ENCODE measurements around the gene ZNF335. TPM values are rescaled to one million over a fixed set of nuclear protein-coding genes. Genes with fewer than 3 reads are reported as not detected.

The ZNF335 gene
- total and polyA plus RNA-seq, 2 of the 13 experiments (the other 11 are each of a cell fraction or from before 2014, with no cell fraction given), result 9.7 to 13.7 TPM

DNA sequence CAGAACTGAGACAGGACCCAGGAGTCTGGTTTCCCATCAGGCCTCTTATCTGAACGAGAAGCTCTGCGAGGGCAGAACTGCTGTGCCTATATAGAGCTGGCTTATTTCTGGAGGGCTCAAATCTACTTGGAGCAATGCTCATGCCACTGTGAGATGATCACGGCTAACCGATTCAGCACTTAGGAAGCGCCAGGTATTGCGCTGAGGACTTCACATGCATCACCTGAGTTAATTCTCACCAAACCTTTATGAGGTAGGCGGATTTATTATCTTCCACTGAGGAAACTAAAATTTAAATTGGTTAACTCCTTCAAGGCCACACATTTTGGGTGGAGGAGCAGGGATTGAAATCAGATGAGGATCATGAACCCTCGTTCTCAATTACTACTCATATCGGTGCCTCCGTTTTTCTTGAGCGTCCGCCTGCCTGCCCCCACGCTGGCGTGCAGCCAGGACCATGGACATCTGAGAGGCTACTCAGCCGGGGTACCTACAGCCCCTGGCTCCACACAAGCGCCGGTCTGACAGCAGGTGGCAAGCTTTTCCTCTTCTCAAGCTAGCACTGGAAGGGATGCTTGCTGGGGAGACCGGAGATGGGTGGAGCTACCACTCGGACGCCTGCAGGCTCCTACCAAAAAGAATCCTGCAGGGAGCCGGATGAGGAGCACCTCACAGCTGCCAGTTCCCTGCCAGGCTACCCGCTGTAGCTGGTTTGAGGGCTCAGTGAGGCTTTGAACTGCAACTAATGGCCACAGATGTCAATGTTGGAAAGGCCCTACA lies 38.5 kb downstream of the ZNF335 start (continued):
- TF ChIP-seq, protein P1, sequence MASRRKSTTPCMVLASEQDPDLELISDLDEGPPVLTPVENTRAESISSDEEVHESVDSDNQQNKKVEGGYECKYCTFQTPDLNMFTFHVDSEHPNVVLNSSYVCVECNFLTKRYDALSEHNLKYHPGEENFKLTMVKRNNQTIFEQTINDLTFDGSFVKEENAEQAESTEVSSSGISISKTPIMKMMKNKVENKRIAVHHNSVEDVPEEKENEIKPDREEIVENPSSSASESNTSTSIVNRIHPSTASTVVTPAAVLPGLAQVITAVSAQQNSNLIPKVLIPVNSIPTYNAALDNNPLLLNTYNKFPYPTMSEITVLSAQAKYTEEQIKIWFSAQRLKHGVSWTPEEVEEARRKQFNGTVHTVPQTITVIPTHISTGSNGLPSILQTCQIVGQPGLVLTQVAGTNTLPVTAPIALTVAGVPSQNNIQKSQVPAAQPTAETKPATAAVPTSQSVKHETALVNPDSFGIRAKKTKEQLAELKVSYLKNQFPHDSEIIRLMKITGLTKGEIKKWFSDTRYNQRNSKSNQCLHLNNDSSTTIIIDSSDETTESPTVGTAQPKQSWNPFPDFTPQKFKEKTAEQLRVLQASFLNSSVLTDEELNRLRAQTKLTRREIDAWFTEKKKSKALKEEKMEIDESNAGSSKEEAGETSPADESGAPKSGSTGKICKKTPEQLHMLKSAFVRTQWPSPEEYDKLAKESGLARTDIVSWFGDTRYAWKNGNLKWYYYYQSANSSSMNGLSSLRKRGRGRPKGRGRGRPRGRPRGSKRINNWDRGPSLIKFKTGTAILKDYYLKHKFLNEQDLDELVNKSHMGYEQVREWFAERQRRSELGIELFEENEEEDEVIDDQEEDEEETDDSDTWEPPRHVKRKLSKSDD (CRISPR knock-in tag; IDR thresholded peaks at IDR 0.05; ENCODE audit: low read depth), result no peak; the same call in none of the 2 replicates
- no peak for TF ChIP-seq TRIM24 (CRISPR knock-in tag; IDR thresholded peaks at IDR 0.05)
- TF ChIP-seq NFE2L1 (CRISPR knock-in tag; IDR thresholded peaks at IDR 0.05; ENCODE audit: borderline replicate concordance), result no peak
- TF ChIP-seq, protein P2, sequence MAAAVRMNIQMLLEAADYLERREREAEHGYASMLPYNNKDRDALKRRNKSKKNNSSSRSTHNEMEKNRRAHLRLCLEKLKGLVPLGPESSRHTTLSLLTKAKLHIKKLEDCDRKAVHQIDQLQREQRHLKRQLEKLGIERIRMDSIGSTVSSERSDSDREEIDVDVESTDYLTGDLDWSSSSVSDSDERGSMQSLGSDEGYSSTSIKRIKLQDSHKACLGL (CRISPR knock-in tag; IDR thresholded peaks at IDR 0.05), result no peak
- TF ChIP-seq IKZF4 (CRISPR knock-in tag; IDR thresholded peaks at IDR 0.05; ENCODE audit: borderline replicate concordance, low read depth, not compliant biosample characterization), result no peak
- TF ChIP-seq, protein P3, sequence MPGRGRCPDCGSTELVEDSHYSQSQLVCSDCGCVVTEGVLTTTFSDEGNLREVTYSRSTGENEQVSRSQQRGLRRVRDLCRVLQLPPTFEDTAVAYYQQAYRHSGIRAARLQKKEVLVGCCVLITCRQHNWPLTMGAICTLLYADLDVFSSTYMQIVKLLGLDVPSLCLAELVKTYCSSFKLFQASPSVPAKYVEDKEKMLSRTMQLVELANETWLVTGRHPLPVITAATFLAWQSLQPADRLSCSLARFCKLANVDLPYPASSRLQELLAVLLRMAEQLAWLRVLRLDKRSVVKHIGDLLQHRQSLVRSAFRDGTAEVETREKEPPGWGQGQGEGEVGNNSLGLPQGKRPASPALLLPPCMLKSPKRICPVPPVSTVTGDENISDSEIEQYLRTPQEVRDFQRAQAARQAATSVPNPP (CRISPR knock-in tag; IDR thresholded peaks at IDR 0.05), result no peak
- no peak for TF ChIP-seq SMAD9 (CRISPR knock-in tag; IDR thresholded peaks at IDR 0.05)
- 0 out of 2 replicates have a peak, but pooled peaks have one; percentile 8 for TF ChIP-seq ZNF572 (CRISPR knock-in tag; IDR thresholded peaks at IDR 0.05)
- no peak for TF ChIP-seq JARID2 (CRISPR knock-in tag; IDR thresholded peaks at IDR 0.05; ENCODE audit: insufficient replicate concordance)
- TF ChIP-seq, protein P4, sequence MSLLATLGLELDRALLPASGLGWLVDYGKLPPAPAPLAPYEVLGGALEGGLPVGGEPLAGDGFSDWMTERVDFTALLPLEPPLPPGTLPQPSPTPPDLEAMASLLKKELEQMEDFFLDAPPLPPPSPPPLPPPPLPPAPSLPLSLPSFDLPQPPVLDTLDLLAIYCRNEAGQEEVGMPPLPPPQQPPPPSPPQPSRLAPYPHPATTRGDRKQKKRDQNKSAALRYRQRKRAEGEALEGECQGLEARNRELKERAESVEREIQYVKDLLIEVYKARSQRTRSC (CRISPR knock-in tag; IDR thresholded peaks at IDR 0.05; ENCODE audit: low read depth), result no peak
- TF ChIP-seq, protein P5, sequence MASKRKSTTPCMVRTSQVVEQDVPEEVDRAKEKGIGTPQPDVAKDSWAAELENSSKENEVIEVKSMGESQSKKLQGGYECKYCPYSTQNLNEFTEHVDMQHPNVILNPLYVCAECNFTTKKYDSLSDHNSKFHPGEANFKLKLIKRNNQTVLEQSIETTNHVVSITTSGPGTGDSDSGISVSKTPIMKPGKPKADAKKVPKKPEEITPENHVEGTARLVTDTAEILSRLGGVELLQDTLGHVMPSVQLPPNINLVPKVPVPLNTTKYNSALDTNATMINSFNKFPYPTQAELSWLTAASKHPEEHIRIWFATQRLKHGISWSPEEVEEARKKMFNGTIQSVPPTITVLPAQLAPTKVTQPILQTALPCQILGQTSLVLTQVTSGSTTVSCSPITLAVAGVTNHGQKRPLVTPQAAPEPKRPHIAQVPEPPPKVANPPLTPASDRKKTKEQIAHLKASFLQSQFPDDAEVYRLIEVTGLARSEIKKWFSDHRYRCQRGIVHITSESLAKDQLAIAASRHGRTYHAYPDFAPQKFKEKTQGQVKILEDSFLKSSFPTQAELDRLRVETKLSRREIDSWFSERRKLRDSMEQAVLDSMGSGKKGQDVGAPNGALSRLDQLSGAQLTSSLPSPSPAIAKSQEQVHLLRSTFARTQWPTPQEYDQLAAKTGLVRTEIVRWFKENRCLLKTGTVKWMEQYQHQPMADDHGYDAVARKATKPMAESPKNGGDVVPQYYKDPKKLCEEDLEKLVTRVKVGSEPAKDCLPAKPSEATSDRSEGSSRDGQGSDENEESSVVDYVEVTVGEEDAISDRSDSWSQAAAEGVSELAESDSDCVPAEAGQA (IDR thresholded peaks at IDR 0.05; ENCODE audit: low read depth), result peak; percentile 29; the same call in 1 of the 2 replicates
- TF ChIP-seq, protein P5 (CRISPR knock-in tag; IDR thresholded peaks at IDR 0.05; ENCODE audit: borderline replicate concordance), result 0 out of 2 replicates have a peak, but pooled peaks have one; percentile 70
- TF ChIP-seq, protein P6, sequence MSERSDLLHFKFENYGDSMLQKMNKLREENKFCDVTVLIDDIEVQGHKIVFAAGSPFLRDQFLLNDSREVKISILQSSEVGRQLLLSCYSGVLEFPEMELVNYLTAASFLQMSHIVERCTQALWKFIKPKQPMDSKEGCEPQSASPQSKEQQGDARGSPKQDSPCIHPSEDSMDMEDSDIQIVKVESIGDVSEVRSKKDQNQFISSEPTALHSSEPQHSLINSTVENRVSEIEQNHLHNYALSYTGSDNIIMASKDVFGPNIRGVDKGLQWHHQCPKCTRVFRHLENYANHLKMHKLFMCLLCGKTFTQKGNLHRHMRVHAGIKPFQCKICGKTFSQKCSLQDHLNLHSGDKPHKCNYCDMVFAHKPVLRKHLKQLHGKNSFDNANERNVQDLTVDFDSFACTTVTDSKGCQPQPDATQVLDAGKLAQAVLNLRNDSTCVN (CRISPR knock-in tag; IDR thresholded peaks at IDR 0.05; ENCODE audit: borderline replicate concordance), result no peak; the same call in 1 of the 2 replicates
- TF ChIP-seq NFYB (CRISPR knock-in tag; IDR thresholded peaks at IDR 0.05), result 0 out of 2 replicates have a peak, but pooled peaks have one; percentile 27
- no peak; the same call in 1 of the 2 replicates for TF ChIP-seq ZNF235 (CRISPR knock-in tag; IDR thresholded peaks at IDR 0.05; ENCODE audit: borderline replicate concordance)

Measured in HepG2 (cell line).